GM20000 (cell line): ENCODE measurements around the gene RAB11FIP5.
"Not testable (repeated sequence)": the region's sequence is repeated elsewhere in the genome, so short reads cannot be mapped to it uniquely, and the experiment has no call there.

Experiments used
- DNase-seq: peaks from one replicate; pipeline ENCODE4 v3.0.0; 2012; ENCODE audit warnings: low spot score
- TF ChIP-seq, protein P1 (sequence below): IDR thresholded peaks from 2 replicates; pipeline ENCODE4 v1.5.1; 2012; ENCODE audit warnings: mild to moderate bottlenecking, control low read depth; ENCODE audit errors: extremely low read depth, missing control alignments

The RAB11FIP5 gene

DNA sequence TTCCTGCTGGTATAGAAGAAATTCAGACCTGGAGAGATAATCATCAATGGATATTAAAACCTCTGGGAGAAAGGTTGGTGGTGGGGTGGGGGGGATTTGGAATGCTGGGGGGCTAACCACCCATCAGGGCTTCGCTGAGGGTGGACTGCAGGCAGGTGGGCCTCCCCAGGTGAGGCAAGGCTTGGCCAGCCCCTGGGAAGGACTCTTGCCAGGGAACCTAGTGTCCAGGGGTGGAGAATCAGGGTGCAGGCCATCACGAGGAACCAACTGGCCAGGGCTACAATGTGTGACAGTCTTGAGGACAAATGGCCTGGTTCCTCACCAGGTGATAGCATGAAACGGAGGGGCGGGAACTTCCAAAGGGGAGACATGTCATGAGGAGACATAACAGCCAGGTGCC, 11.8 kb downstream of the RAB11FIP5 start:
- DNase-seq, result no peak

DNA sequence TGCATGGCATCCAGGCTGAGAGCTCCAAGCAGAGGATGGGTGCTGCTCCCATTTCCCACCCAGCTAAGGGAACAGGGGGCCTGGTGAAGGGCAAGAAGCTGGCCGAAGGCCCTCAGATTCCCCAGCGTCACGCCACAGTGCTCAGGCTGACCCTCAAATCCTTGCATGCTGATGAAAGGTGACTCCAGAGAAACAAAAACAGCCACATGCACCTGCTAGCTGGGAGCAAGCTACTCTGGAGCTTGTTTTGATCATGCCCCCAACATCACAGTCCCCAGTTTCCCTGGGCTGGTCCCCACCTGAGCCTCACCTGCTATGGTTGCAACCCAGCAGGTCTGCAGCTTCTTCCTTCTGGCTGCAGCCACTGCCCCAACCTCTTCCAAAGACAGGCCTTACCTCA, 13.3 kb downstream of the RAB11FIP5 start:
- DNase-seq, result no peak
- TF ChIP-seq, protein P1, sequence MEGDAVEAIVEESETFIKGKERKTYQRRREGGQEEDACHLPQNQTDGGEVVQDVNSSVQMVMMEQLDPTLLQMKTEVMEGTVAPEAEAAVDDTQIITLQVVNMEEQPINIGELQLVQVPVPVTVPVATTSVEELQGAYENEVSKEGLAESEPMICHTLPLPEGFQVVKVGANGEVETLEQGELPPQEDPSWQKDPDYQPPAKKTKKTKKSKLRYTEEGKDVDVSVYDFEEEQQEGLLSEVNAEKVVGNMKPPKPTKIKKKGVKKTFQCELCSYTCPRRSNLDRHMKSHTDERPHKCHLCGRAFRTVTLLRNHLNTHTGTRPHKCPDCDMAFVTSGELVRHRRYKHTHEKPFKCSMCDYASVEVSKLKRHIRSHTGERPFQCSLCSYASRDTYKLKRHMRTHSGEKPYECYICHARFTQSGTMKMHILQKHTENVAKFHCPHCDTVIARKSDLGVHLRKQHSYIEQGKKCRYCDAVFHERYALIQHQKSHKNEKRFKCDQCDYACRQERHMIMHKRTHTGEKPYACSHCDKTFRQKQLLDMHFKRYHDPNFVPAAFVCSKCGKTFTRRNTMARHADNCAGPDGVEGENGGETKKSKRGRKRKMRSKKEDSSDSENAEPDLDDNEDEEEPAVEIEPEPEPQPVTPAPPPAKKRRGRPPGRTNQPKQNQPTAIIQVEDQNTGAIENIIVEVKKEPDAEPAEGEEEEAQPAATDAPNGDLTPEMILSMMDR, result no peak

More for the DNA sequence above, 11.8 kb downstream of the RAB11FIP5 start:
- TF ChIP-seq, protein P1, result no peak

DNA sequence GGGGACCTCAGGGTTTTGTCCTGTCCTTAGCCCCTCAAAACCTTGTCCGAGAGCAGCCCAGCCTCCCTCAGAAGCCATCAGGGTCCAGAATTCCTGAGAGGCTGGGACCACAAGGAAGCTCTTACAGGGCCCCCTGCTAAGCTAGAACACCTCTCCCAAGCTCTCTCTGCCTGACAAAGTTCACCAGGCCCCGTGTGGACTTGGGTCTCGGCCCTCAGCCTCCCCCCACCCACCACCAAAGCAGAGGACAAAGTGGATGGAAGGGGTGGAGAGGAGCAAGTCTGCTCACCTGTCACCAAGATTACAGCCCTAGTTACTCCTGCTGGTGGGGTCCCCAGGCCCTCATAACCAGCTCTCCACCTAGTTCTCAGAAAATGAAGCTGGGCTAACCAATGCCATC, 16.8 kb downstream of the RAB11FIP5 start:
- DNase-seq, result no peak
- TF ChIP-seq, protein P1, result no peak

DNA sequence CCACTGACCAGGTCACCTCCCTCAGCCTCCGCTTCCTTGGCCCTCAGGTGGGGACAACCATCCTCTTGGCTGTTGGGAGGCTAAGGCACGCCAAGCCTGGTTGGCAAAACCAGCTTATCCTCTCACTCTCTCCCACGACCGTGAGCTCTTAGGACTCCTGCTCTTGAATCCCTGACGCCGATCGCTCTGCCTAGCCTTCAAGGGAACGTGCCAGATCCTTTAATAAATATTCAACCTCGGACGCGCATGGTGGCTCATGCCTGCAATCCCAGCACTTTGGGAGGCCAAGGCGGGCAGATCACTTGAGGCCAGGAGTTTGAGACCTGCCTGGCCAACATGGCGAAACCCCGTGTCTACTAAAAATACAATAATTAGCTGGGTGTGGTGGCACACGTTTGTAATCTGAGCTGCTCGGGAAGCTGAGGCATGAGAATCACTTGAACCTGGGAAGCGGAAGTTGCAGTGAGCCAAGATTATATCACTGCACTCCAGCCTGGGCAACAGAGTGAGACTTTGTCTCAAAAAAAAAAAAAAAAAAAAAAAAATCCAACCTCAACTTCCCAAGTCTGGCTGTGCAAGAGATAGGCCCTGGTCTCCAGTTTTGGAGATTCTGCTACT, 19.0 kb downstream of the RAB11FIP5 start:
- not testable (repeated sequence) for DNase-seq

DNA sequence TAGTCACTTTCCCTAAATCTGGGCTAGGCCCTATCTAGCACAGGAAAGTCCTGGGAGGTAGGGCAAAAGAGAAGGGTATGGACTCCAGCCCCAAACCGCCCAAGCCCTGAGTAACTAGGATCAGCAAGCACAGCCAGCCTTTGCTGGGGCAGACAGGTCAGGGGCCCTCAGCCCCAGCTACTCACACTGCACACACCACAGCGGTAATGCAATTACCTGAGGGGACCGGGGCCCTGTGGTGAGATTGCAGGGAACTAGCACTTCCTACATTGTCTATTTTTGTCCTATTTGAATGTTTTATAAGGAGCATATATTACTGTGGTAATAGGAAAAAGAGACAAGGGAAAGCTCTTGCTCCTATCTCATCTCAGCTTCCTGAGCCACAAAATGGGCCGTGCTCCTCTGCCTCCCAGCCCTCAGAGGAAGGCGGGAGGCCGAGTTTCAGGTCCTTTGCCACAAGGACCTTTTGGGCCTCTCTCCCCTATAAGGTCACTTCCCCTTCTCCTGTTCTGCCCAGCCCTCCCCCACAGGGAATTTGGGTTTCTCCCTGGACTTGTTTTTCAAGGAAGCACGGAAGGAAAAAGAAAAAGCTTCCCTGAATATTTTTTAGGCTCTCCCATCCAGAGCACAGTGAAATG, 20.5 kb downstream of the RAB11FIP5 start:
- DNase-seq, result no peak
- TF ChIP-seq, protein P1, result no peak

DNA sequence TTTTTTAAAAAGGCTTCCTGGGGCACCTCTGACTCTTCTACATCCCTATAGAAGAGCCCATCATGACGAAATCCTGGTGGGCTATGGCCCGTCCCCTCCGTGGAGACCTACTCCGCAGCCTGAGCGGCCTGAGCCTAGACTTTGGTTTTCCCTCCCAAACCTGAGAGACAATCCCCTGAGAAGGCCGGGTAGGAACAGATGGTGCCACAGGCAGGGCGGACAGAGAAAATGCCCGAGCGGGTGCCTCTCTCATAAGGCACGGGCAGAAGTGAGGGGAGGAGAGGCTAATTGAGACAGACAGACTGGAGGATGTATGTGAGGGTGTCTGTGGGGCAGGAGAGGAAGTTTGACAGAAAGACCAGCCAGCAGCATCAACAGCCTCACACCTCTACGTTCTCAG, 21.1 kb downstream of the RAB11FIP5 start:
- TF ChIP-seq, protein P1, result no peak
- no peak for DNase-seq

DNA sequence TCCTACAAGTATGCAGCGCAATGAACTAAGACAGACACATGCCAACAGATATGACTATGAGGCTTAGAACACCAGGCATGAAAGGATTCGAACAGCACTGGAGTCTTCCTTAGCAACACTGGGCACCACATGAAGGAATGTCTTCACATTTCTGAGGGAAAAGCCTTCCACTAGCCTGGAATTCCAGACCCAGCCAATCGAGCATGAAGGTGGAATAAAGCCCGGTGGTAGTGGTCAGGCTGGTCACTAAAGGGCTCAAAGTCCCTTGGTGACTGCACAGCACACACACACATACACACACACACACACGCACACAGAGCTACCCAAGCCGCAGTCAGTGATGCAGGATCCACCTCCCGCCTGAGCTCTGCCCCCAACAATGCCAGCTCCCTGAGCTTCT, 21.6 kb downstream of the RAB11FIP5 start:
- DNase-seq, result no peak
- TF ChIP-seq, protein P1, result no peak
